SW480 (cell line): Measurements from ENCODE around the gene RAB43.

Source experiments
- DNase-seq: peaks from one replicate; pipeline ENCODE4 v3.0.0-alpha.2; 2016; ENCODE audit warnings: low spot score

Gene RAB43

GRCh38 chr3:129061023-129061887 lies 60.3 kb downstream of the RAB43 start:
- DNase-seq: no peak

- DNase-seq: no peak
Observed at GRCh38 chr3:129060276-129061022, 61.2 kb downstream of the RAB43 start, which contains the start of gene GP9. Gene GP9, plus strand, starts transcription at chr3:129060779. Its CDS starts 961 bp downstream, at chr3:129061740.

DNA sequence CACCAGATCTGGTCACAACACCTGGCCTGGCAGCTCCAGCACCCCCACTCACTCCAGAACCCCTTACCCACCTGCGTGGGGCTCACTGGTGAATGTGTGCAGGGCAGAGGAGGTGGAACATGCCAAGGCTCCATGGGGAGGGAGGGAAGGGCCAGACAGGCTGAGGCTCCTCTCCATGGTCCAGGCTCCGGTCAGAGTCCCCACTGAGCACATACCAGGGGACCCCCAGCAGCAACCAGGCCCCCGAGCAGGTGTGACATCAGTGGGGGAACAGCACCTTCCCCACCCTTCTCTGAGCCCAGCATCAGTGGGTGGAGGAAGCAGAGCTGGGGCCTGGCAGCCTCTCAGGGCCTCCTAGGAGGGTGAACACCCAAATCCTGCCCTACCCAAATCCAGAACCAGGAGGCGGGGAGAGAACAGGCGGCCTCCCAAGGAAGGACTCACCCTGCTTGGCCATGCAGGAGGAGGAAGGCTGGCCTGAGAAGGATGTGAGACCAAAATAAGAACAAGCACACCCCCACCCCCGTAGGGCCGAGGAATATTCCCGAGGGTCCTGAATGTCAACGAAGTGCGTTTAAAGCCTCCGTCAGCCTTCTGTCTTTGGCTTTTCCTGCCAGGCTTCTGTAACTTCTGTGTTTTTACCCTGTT lies 62.2 kb downstream of the RAB43 start:
- no peak for DNase-seq

GRCh38 chr3:129058441-129059200 lies 63.0 kb downstream of the RAB43 start:
- DNase-seq: no peak

GRCh38 chr3:129057249-129057648 lies 64.4 kb downstream of the RAB43 start:
- no peak for DNase-seq

DNA sequence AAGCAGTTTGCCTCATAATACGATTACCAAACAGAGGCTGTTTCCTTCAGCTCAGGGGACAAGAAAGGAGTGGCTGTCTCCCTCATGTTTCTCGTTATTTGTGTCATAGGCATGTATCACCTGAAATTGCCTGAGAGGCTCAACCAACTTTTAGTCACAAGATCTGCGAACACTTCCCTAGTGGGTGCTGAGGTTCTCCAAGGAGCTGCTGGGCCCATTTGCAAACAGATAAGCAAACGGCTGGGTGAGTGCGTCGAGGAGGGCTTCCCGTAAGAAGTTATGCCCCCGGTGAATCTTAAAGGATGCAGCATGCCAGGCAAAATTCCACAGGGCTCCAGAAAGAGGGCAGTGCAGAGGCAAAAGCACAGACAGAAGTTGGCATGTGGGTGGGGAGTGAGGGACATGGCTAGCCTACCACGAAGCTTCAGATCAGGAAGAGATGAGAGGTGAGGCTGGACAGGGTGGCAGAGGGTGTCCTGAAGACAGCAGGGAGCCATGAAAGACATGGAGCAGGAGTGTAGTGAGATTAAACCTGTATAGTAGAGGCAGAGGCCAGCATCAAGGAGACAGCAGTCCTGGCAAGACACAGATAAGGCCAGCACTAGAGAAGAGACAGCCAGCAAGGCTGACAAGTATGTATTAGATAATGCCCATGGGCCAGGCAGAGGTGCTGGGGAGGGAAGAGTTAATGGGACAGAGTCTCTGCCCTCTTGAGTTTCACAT lies 65.0 kb downstream of the RAB43 start:
- DNase-seq: no peak

GRCh38 chr3:129054605-129055104 lies 66.9 kb downstream of the RAB43 start:
- DNase-seq: no peak

DNA sequence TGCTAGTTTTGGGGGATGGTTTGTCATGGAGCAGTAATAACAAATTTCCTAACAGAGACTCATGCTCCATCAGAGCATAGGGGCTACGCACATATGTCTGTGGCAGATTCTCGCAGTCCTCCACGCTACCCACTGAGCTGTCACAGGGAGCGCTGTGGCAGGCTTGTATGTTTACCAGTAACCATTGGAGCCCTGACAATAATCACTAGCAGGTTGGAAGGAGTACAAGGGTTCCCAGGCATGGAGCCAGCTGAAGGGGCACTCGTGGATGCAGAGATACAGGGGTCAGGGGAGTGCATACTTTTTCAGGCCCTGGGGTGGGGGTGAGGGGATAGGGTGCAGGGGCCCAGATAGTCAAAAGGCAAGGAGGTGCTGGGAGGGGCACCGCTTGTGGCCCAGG lies 68.9 kb downstream of the RAB43 start:
- DNase-seq: no peak

- no peak for DNase-seq
Observed at GRCh38 chr3:129051871-129052340, 69.7 kb downstream of the RAB43 start.

DNA sequence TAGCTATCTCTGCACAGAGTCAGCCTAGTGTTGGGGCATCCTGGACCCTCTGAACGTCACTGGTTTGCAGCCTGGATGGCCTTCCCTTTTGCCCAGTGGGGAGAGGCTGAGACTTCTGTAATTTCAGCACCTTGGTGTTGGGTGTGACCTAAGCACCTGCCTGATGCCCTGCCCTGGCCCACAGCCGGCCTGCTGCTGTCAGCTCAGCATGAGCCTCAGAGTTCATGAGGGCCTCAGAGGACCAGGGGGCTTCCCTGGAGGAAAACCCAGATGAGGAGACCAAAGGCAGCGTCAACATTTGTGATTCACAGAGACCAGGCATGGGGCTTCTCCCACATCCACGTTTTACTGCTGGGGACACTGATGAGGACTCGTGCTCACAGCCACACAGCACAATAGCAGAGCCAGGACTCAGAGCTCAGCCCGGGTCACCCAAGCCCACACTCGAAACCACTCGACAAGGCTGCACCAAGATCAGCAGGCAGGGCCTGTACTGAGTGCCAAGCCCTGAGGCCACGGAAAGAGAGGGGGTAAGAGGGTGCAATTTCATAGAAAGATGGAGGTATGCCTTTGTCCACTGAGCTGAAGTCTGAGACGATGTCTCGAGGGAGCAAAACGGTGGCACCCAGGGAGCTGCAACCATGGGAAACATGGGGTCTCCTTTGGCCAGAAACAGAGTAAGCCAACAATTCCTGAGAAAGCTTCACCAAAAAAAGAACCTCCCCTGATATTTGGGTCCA lies 70.9 kb downstream of the RAB43 start:
- DNase-seq: no peak

DNA sequence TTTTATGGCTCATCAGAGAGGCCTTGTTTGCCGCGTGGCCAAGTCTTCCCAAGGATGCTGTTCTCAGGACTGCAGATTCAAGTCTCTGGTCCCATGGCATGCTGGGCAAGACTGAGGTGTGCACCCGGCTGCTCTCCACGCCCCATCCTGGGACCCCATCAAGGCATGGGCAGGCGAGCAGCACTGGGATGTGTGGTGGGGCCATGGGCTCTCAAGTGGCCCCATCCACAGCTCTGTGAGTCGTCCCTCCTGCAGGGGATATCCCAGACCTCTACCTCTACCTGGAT lies 74.1 kb downstream of the RAB43 start:
- DNase-seq: no peak

DNA sequence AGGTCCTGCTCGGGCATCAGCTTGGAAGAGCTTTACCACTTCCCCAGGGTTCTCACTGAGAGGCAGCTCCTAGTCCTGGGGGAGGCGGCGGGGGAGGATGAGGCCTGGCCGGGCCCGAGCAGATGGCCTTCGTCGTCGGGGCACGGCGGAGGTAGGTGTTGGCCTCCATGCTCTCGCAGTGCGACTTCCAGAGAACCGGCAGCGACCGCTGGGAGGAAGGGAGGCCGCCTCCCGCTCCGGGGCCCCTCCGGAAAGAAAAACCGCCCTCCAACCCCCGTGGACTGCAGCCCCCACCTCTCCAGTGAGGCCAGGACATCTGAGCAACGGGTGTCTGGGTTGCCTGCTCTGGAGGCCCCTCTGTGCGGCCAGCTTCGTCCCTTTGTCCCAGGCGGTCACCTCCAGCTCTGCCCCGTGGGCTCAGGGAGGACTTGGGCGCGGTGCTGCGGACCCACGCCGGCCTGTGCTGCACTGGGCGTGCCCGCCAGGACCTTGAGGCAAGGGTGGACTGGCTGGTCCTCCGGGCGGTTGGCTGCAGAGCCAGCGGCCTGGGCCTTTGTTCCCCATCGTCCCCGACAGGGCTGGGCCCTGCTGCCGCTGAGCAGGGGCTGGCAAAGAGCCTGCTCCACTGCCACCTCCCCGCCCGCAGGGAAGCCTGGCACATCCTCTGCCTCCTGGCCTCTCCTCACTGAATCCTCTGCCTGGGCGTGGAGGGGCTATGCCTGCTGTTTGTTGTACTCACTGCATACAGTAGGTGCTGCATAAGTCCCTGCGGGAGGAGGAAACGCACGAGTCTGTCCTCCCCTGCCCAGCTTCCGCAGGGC lies 74.7 kb downstream of the RAB43 start:
- no peak for DNase-seq

- no peak for DNase-seq
Observed at GRCh38 chr3:129046037-129046731, 75.4 kb downstream of the RAB43 start.

DNA sequence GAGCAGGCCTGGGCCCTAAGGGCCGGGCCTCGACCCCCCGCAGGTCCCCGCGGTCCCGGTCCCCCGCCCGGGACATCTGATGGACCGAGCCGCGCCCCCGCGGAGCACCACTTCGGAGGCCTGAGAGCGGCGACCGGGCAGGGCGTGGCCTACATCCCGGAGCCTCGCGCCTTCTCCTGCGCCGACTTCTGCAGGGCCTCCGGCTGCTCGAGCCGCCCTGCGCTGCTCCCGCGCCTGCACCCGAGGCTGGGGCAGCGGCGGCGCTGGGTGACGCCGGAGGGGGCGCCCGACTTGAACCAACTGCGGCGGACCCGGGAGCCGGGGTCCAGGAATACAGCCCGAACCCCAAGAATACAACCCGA lies 75.9 kb downstream of the RAB43 start:
- DNase-seq: no peak

DNA sequence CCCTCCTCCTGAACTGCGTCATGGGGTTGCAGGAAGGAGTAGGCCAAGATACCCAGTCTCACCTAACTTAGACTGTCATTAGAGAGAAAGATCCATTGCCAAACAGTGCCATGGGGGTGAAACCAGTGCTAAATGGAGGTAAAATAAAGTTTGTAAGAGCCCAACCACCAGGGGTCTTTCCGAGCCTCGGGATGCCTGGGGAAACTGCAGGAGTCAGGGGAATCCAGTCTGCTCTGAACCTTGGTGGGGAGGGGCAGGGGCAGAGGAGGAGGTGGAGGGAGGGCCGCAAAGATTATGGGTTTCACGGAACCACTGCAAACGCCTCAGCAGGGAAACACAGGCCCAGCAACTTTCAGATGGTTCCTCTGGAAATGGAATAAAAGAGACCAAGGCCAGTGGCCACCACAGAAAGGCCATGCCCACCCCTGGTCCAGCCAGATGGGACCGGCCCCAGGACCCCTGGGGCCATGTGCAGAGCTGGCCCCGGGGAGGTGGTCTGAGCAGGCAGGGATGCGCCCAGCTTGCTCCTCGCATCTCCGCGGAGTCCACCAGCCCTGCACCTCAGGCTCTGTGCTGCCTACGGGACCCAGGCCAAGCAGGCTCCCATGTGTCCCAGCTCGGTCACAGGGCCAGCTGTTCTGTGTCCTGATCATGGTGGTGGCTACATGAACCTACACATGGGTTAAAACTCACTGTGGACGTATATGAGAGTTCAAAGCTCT lies 80.9 kb downstream of the RAB43 start:
- no peak for DNase-seq

- DNase-seq: no peak
Observed at GRCh38 chr3:129040039-129040336, 81.6 kb downstream of the RAB43 start.

GRCh38 chr3:129039271-129040038 lies 82.1 kb downstream of the RAB43 start:
- no peak for DNase-seq
